K562 (cell line): ENCODE data around the gene RUNDC3A. TPM values are rescaled to one million over a fixed set of nuclear protein-coding genes. Genes with fewer than 3 reads are reported as not detected.

Source experiments
- BACH1 ChIP-seq: fragments of 200-800 bp; sonication (Bioruptor generic); IDR thresholded peaks from 2 replicates; pipeline ENCODE4 v1.6.1; 2016; ENCODE audit warnings: missing genetic modification characterization, missing compliant biosample characterization
- BCOR ChIP-seq: fragments of 450-650 bp; IDR thresholded peaks from 2 replicates; pipeline ENCODE4 v1.6.1; 2016
- CCAR2 ChIP-seq: fragments of 200-400 bp; formaldehyde crosslinking; IDR thresholded peaks from 2 replicates; pipeline ENCODE4 v1.6.1; 2017; ENCODE audit warnings: mild to moderate bottlenecking, low read depth, low read length
- CHD1 ChIP-seq: fragments of 200-600 bp; sonication (generic); IDR thresholded peaks from one replicate; pipeline ENCODE4 v1.6.1; 2012; ENCODE audit warnings: mild to moderate bottlenecking, moderate library complexity, low read length, inconsistent platforms
- EGR1 ChIP-seq: fragments of 450-650 bp; conservative IDR thresholded peaks from 2 replicates; pipeline ENCODE4 v1.6.1; 2017; ENCODE audit warnings: mild to moderate bottlenecking
- ETV6 ChIP-seq, 3 experiments: fragments of 150-350 bp in 1 of 3; sonication (generic) in 1 of 3; formaldehyde crosslinking in 1 of 3; IDR thresholded peaks; 2 replicates each; pipeline versions ENCODE4 v1.6.1 to v1.8.0; 2014 to 2022; ENCODE audit warnings: borderline replicate concordance in 2 of 3, low read depth in 2 of 3, antibody characterized with exemption in 1 of 3, low read length in 1 of 3, mild to moderate bottlenecking in 1 of 3, missing genetic modification reagents in 1 of 3
- EZH2 ChIP-seq: IDR thresholded peaks from 2 replicates; pipeline ENCODE4 v1.6.1; 2012; ENCODE audit warnings: low read depth, mild to moderate bottlenecking, inconsistent platforms, low read length, borderline replicate concordance
- IFI16 ChIP-seq: fragments of 250-450 bp; sonication (Bioruptor Pico); IDR thresholded peaks from 2 replicates; pipeline ENCODE4 v2.1.2; 2022; ENCODE audit warnings: mild to moderate bottlenecking, inconsistent platforms
- KAT8 ChIP-seq: fragments of 450-650 bp; IDR thresholded peaks from 2 replicates; pipeline ENCODE4 v1.6.1; 2016; ENCODE audit warnings: low read depth, mild to moderate bottlenecking
- NFXL1 ChIP-seq: fragments of 450-650 bp; formaldehyde crosslinking; IDR thresholded peaks from 2 replicates; pipeline ENCODE4 v1.4.0; 2021; ENCODE audit warnings: mild to moderate bottlenecking
- PTBP1 ChIP-seq: fragments of 200-400 bp; formaldehyde crosslinking; IDR thresholded peaks from 2 replicates; pipeline ENCODE4 v1.6.1; 2017; ENCODE audit warnings: low read depth, low read length
- RBBP5 ChIP-seq: fragments of 200-600 bp; sonication (generic); IDR thresholded peaks from 2 replicates; pipeline ENCODE4 v1.6.1; 2012; ENCODE audit warnings: borderline replicate concordance, mild to moderate bottlenecking, low read length, control low read depth, inconsistent platforms; ENCODE audit not compliant: insufficient read depth, poor library complexity, severe bottlenecking
- RBM39 ChIP-seq: fragments of 200-400 bp; formaldehyde crosslinking; optimal IDR thresholded peaks from 2 replicates; pipeline ENCODE3; 2018; ENCODE audit warnings: low read depth, low read length
- SAP30 ChIP-seq: fragments of 200-600 bp; sonication (generic); IDR thresholded peaks from 2 replicates; pipeline ENCODE4 v1.6.1; 2012; ENCODE audit warnings: borderline replicate concordance, low read depth, mild to moderate bottlenecking, moderate library complexity, low read length, control low read depth, inconsistent platforms; ENCODE audit not compliant: insufficient read depth, poor library complexity, severe bottlenecking
- SMAD3 ChIP-seq: fragments of 450-650 bp; formaldehyde crosslinking; conservative IDR thresholded peaks from 2 replicates; pipeline ENCODE4 v1.4.0; 2020; ENCODE audit warnings: mild to moderate bottlenecking
- XRCC3 ChIP-seq: fragments of 450-650 bp; IDR thresholded peaks from 2 replicates; pipeline ENCODE4 v1.6.1; 2017; ENCODE audit warnings: mild to moderate bottlenecking, moderate library complexity
- ZBTB7A ChIP-seq: IDR thresholded peaks from 2 replicates; pipeline ENCODE4 v1.6.1; 2011; ENCODE audit warnings: low read depth, mild to moderate bottlenecking, low read length, moderate library complexity, borderline replicate concordance; ENCODE audit not compliant: control insufficient read depth
- ZNF140 ChIP-seq: fragments of 250-450 bp; sonication (Bioruptor Pico); IDR thresholded peaks from 2 replicates; pipeline ENCODE4 v1.8.0; 2021; ENCODE audit warnings: moderate library complexity, mild to moderate bottlenecking, inconsistent platforms
- polyA plus RNA-seq, 8 experiments: library from polyadenylated mRNA; depleted of rRNA in 4 of 8; stranded (reverse) in 5 of 8; unstranded in 3 of 8; fragments of >200 nt; fragmentation: Nextera tagmentation in 2 of 8; fragmentation: Illumina TruSeq in 1 of 8; extraction: Ambion mirVana in 2 of 8; extraction: Trizol in 1 of 8; gene quantifications; 2 replicates each; pipeline versions ENCODE4 v1.2.1 to v1.2.3, GENCODE V29; 2011 to 2014; ENCODE audit warnings: inconsistent platforms in 1 of 8, missing spikeins in 1 of 8
- total RNA-seq, 7 experiments: library from RNA; depleted of rRNA in 6 of 7; stranded (reverse); fragments of >200 nt in 6 of 7; fragmentation: Illumina TruSeq in 2 of 7; extraction: Trizol in 2 of 7; gene quantifications; 2 replicates each; pipeline versions ENCODE4 v1.2.1 to v1.2.3, GENCODE V29; 2011 to 2021; ENCODE audit warnings: low replicate concordance in 1 of 7
- TF ChIP-seq, protein P1 (sequence below): sonication (generic); formaldehyde crosslinking; IDR thresholded peaks from 2 replicates; pipeline ENCODE4 v1.8.0; 2022; ENCODE audit warnings: mild to moderate bottlenecking, missing genetic modification reagents
- TF ChIP-seq, protein P2 (sequence below): IDR thresholded peaks from 2 replicates; pipeline ENCODE4 v1.6.1; 2011; ENCODE audit warnings: borderline replicate concordance, low read depth, mild to moderate bottlenecking, moderate library complexity, low read length; ENCODE audit not compliant: insufficient read depth, poor library complexity, severe bottlenecking
- TF ChIP-seq, protein P3 (sequence below): fragments of 450-650 bp; IDR thresholded peaks from 2 replicates; pipeline ENCODE4 v1.6.1; 2017; ENCODE audit warnings: antibody characterized with exemption, mild to moderate bottlenecking

The RUNDC3A gene
- total and polyA plus RNA-seq, 9 of the 15 experiments (the other 6 are each of a cell fraction or from before 2014, with no cell fraction given), result not detected

DNA sequence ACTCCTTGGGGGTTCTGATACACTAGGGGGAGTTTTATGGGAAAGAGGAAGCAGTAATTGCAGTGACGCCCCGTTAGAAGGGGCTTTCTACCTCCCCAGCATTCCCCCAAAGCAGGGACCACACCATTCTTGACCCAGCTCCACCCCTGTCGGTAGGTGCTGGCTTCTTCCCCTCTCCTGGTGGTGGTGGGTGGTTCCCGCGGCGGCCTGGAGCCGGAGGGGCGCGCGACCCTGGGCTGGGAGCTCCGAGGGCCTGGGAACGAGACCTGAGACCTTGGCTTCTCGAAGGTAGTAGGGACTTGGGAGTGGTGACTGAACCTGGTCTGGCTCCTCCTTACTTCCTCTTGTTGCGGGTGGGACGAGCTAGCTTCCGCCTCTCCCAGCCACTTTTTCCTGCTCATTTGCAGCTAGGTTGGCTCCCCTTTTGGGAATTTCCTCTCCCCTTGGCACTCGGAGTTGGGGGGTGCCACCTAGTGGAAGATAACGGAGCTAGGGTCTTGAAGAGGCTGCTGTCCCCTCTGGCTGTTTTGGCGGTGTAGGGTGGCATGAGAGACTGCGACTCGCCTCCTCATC, 37.1 kb downstream of the RUNDC3A start (continued):
- TF ChIP-seq RBM39, result no peak
- TF ChIP-seq, protein P1, sequence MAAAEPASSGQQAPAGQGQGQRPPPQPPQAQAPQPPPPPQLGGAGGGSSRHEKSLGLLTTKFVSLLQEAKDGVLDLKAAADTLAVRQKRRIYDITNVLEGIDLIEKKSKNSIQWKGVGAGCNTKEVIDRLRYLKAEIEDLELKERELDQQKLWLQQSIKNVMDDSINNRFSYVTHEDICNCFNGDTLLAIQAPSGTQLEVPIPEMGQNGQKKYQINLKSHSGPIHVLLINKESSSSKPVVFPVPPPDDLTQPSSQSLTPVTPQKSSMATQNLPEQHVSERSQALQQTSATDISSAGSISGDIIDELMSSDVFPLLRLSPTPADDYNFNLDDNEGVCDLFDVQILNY, result 0 out of 2 replicates have a peak, but pooled peaks have one; percentile 46
- TF ChIP-seq ZNF140 (CRISPR knock-in tag), result no peak
- peak; percentile 74 to 84 for TF ChIP-seq ETV6 (IDR thresholded peaks at IDR 0.05; ENCODE audit: borderline replicate concordance in 1 of 2, low read depth in 2 of 2, low read length in 1 of 2)
- TF ChIP-seq ETV6 (CRISPR knock-in tag; IDR thresholded peaks at IDR 0.05; ENCODE audit: borderline replicate concordance), result no peak
- TF ChIP-seq, protein P2, sequence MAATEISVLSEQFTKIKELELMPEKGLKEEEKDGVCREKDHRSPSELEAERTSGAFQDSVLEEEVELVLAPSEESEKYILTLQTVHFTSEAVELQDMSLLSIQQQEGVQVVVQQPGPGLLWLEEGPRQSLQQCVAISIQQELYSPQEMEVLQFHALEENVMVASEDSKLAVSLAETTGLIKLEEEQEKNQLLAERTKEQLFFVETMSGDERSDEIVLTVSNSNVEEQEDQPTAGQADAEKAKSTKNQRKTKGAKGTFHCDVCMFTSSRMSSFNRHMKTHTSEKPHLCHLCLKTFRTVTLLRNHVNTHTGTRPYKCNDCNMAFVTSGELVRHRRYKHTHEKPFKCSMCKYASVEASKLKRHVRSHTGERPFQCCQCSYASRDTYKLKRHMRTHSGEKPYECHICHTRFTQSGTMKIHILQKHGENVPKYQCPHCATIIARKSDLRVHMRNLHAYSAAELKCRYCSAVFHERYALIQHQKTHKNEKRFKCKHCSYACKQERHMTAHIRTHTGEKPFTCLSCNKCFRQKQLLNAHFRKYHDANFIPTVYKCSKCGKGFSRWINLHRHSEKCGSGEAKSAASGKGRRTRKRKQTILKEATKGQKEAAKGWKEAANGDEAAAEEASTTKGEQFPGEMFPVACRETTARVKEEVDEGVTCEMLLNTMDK, result peak; percentile 49
- TF ChIP-seq, protein P3, sequence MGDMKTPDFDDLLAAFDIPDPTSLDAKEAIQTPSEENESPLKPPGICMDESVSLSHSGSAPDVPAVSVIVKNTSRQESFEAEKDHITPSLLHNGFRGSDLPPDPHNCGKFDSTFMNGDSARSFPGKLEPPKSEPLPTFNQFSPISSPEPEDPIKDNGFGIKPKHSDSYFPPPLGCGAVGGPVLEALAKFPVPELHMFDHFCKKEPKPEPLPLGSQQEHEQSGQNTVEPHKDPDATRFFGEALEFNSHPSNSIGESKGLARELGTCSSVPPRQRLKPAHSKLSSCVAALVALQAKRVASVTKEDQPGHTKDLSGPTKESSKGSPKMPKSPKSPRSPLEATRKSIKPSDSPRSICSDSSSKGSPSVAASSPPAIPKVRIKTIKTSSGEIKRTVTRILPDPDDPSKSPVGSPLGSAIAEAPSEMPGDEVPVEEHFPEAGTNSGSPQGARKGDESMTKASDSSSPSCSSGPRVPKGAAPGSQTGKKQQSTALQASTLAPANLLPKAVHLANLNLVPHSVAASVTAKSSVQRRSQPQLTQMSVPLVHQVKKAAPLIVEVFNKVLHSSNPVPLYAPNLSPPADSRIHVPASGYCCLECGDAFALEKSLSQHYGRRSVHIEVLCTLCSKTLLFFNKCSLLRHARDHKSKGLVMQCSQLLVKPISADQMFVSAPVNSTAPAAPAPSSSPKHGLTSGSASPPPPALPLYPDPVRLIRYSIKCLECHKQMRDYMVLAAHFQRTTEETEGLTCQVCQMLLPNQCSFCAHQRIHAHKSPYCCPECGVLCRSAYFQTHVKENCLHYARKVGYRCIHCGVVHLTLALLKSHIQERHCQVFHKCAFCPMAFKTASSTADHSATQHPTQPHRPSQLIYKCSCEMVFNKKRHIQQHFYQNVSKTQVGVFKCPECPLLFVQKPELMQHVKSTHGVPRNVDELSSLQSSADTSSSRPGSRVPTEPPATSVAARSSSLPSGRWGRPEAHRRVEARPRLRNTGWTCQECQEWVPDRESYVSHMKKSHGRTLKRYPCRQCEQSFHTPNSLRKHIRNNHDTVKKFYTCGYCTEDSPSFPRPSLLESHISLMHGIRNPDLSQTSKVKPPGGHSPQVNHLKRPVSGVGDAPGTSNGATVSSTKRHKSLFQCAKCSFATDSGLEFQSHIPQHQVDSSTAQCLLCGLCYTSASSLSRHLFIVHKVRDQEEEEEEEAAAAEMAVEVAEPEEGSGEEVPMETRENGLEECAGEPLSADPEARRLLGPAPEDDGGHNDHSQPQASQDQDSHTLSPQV, result no peak
- no peak for TF ChIP-seq PTBP1
- TF ChIP-seq BCOR, result no peak
- no peak for TF ChIP-seq EZH2
- no peak for TF ChIP-seq XRCC3
- no peak for TF ChIP-seq KAT8
- TF ChIP-seq ZBTB7A, result peak; percentile 62
- TF ChIP-seq BACH1, result no peak
- TF ChIP-seq SMAD3, result no peak
- TF ChIP-seq RBBP5, result no peak
- peak; percentile 76 for TF ChIP-seq CHD1
- no peak for TF ChIP-seq EGR1
- no peak for TF ChIP-seq NFXL1
- TF ChIP-seq IFI16, result no peak
- TF ChIP-seq CCAR2, result no peak
- peak; percentile 26 for TF ChIP-seq SAP30
